WTC11 (cell line): ENCODE measurements around the gene CAMK2G. TPM values are rescaled to one million over a fixed set of nuclear protein-coding genes. Genes with fewer than 3 reads are reported as not detected.
A peak's percentile ranks its signal among the peaks of the same experiment; 100 is the strongest.

Source experiments
- ATAC-seq: fragments of 200-7000 bp; cut with Tn5 transposase; 2 replicates; pipeline ENCODE4 v1.10.0; 2021; ENCODE audit warnings: mild to moderate bottlenecking, moderate library complexity
- CTCF ChIA-PET: fragments of 300-600 bp; sonication (Branson Sonifier 250); formaldehyde crosslinking; loops from one replicate; lab custom pipeline; 2021; ENCODE audit warnings: antibody characterized with exemption; lab: Charles Lee
- POLR2A ChIA-PET: fragments of 350-600 bp; sonication (Branson Sonifier 250); formaldehyde crosslinking; loops from one replicate; lab custom pipeline; 2021; ENCODE audit warnings: antibody characterized with exemption; lab: Charles Lee
- DNase-seq: peaks from one replicate; pipeline ENCODE4 v3.0.0; 2021; ENCODE audit warnings: low spot score
- H3K27ac Mint-ChIP-seq: 2 replicates; pipeline ENCODE4 v1.8.0; 2021; ENCODE audit warnings: mixed read lengths
- H3K27me3 Mint-ChIP-seq: 2 replicates; pipeline ENCODE4 v1.8.0; 2021; ENCODE audit warnings: low read depth, mild to moderate bottlenecking, moderate library complexity, mixed read lengths
- H3K36me3 Mint-ChIP-seq: 2 replicates; pipeline ENCODE4 v1.8.0; 2021; ENCODE audit warnings: mixed read lengths
- H3K4me1 Mint-ChIP-seq: 2 replicates; pipeline ENCODE4 v1.8.0; 2022; ENCODE audit warnings: mixed read lengths
- H3K4me3 Mint-ChIP-seq: 2 replicates; pipeline ENCODE4 v1.8.0; 2021; ENCODE audit warnings: mild to moderate bottlenecking, moderate library complexity, mixed read lengths
- H3K9me3 Mint-ChIP-seq: 2 replicates; pipeline ENCODE4 v1.8.0; 2021; ENCODE audit warnings: mixed read lengths
- CREB1 ChIP-seq: sonication (generic); formaldehyde crosslinking; IDR thresholded peaks from 2 replicates; pipeline ENCODE4 v1.8.0; 2023; ENCODE audit warnings: mild to moderate bottlenecking, missing genetic modification reagents
- EMX1 ChIP-seq: fragments of 250-450 bp; sonication (Bioruptor Pico); IDR thresholded peaks from 2 replicates; pipeline ENCODE4 v1.8.0; 2021; ENCODE audit warnings: mild to moderate bottlenecking
- IRF2 ChIP-seq: sonication (generic); formaldehyde crosslinking; IDR thresholded peaks from 2 replicates; pipeline ENCODE4 v1.8.0; 2022; ENCODE audit warnings: low read depth, missing genetic modification reagents, borderline replicate concordance
- MYBL2 ChIP-seq: sonication (generic); formaldehyde crosslinking; IDR thresholded peaks from 2 replicates; pipeline ENCODE4 v1.8.1; 2023; ENCODE audit warnings: mild to moderate bottlenecking, moderate library complexity, missing genetic modification reagents
- NFE2L1 ChIP-seq: sonication (generic); formaldehyde crosslinking; IDR thresholded peaks from 2 replicates; pipeline ENCODE4 v1.8.1; 2023; ENCODE audit warnings: missing genetic modification reagents
- NR3C1 ChIP-seq: sonication (generic); formaldehyde crosslinking; conservative IDR thresholded peaks from 2 replicates; pipeline ENCODE4 v1.8.1; 2023; ENCODE audit warnings: low read depth, mild to moderate bottlenecking, missing genetic modification reagents
- PRRX2 ChIP-seq: fragments of 250-450 bp; sonication (Bioruptor Pico); IDR thresholded peaks from 2 replicates; pipeline ENCODE4 v1.8.0; 2021; ENCODE audit warnings: mild to moderate bottlenecking
- SP1 ChIP-seq: sonication (generic); formaldehyde crosslinking; conservative IDR thresholded peaks from 2 replicates; pipeline ENCODE4 v1.8.1; 2022; ENCODE audit warnings: missing genetic modification reagents
- ZNF232 ChIP-seq: sonication (generic); formaldehyde crosslinking; IDR thresholded peaks from 2 replicates; pipeline ENCODE4 v1.8.0; 2022; ENCODE audit warnings: mild to moderate bottlenecking, missing genetic modification reagents
- ZNF671 ChIP-seq: fragments of 250-450 bp; sonication (Bioruptor Pico); IDR thresholded peaks from 2 replicates; pipeline ENCODE4 v1.8.0; 2021; ENCODE audit warnings: mild to moderate bottlenecking
- total RNA-seq: library from RNA; stranded (reverse); gene quantifications from 3 replicates; pipeline ENCODE4 v1.2.3, GENCODE V29; 2021
- TF ChIP-seq, protein P1 (sequence below): sonication (generic); formaldehyde crosslinking; IDR thresholded peaks from 2 replicates; pipeline ENCODE4 v1.8.1; 2022; ENCODE audit warnings: low read depth, missing genetic modification reagents, borderline replicate concordance
- TF ChIP-seq, protein P2 (sequence below): fragments of 250-450 bp; sonication (Bioruptor Pico); IDR thresholded peaks from 2 replicates; pipeline ENCODE4 v1.9.0; 2021; ENCODE audit warnings: mild to moderate bottlenecking
- TF ChIP-seq, protein P3 (sequence below): sonication (generic); formaldehyde crosslinking; IDR thresholded peaks from 2 replicates; pipeline ENCODE4 v1.8.0; 2022; ENCODE audit warnings: mild to moderate bottlenecking, missing genetic modification reagents
- TF ChIP-seq, protein P4 (sequence below): sonication (generic); formaldehyde crosslinking; IDR thresholded peaks from 2 replicates; pipeline ENCODE4 v1.8.0; 2023; ENCODE audit warnings: missing genetic modification reagents
- TF ChIP-seq, protein P5 (sequence below): sonication (generic); formaldehyde crosslinking; IDR thresholded peaks from 2 replicates; pipeline ENCODE4 v1.8.0; 2023; ENCODE audit warnings: missing genetic modification reagents, mild to moderate bottlenecking, borderline replicate concordance
- TF ChIP-seq, protein P6 (sequence below): sonication (generic); formaldehyde crosslinking; IDR thresholded peaks from 2 replicates; pipeline ENCODE4 v1.8.1; 2022; ENCODE audit warnings: mild to moderate bottlenecking, missing genetic modification reagents, moderate library complexity, borderline replicate concordance
- TF ChIP-seq, protein P7 (sequence below): sonication (generic); formaldehyde crosslinking; IDR thresholded peaks from 2 replicates; pipeline ENCODE4 v1.8.1; 2022; ENCODE audit warnings: low read depth, mild to moderate bottlenecking, moderate library complexity, missing genetic modification reagents, borderline replicate concordance
- TF ChIP-seq, protein P8 (sequence below): sonication (generic); formaldehyde crosslinking; IDR thresholded peaks from 2 replicates; pipeline ENCODE4 v1.8.0; 2022; ENCODE audit warnings: mild to moderate bottlenecking, missing genetic modification reagents

The CAMK2G gene
- total RNA-seq, 1 experiment from 2014 or later, result 34.9 TPM

DNA sequence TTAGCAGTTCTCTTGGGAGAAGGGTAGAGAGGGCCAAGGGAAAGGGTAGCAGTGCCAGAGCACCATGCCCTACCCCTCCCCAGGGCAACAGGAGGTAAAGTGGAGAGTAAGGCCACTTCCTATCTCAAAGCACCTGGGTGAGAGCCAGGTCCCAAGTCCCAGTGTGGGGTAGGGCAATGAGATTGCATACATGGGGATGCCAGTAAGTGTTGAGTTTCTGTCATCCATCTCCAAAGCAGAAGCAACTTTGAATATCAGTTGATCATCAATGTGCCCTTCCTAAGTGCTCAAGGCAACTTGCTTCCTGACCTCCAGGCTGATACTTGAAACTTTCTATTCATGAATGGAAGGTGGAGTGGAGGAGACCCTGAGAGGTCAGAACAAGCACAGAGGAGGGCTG, 2.2 kb upstream of the CAMK2G start:
- Mint-ChIP-seq H3K9me3 (no peaks in the 10 kb centered on the region), H3K27ac (no peak overlapping the region), H3K36me3 (peaks cover 8% of the 10 kb centered on the region; the same call in 1 of the 2 replicates), H3K4me3 (no peak overlapping the region), H3K4me1 (peaks cover 36% of the 10 kb centered on the region), H3K27me3 (no peaks in the 10 kb centered on the region; the same call in 1 of the 2 replicates)
- CTCF ChIA-PET, result interaction anchor here (1.0 to 1.8 kb wide), 4 partner anchors 9 to 57 kb away, joined by 3 to 6 read pairs (median 4); no protein-coding TSS in a partner anchor
- ATAC-seq (no peak), DNase-seq (no peak)
- POLR2A ChIA-PET, result no interaction called here
- TF ChIP-seq, protein P1, sequence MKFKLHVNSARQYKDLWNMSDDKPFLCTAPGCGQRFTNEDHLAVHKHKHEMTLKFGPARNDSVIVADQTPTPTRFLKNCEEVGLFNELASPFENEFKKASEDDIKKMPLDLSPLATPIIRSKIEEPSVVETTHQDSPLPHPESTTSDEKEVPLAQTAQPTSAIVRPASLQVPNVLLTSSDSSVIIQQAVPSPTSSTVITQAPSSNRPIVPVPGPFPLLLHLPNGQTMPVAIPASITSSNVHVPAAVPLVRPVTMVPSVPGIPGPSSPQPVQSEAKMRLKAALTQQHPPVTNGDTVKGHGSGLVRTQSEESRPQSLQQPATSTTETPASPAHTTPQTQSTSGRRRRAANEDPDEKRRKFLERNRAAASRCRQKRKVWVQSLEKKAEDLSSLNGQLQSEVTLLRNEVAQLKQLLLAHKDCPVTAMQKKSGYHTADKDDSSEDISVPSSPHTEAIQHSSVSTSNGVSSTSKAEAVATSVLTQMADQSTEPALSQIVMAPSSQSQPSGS (CRISPR knock-in tag), result no peak
- TF ChIP-seq NFE2L1 (CRISPR knock-in tag), result no peak
- TF ChIP-seq, protein P2, sequence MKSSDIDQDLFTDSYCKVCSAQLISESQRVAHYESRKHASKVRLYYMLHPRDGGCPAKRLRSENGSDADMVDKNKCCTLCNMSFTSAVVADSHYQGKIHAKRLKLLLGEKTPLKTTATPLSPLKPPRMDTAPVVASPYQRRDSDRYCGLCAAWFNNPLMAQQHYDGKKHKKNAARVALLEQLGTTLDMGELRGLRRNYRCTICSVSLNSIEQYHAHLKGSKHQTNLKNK, result no peak
- TF ChIP-seq CREB1 (CRISPR knock-in tag), result no peak
- TF ChIP-seq, protein P3, sequence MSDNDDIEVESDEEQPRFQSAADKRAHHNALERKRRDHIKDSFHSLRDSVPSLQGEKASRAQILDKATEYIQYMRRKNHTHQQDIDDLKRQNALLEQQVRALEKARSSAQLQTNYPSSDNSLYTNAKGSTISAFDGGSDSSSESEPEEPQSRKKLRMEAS (CRISPR knock-in tag), result no peak
- no peak for TF ChIP-seq ZNF671

DNA sequence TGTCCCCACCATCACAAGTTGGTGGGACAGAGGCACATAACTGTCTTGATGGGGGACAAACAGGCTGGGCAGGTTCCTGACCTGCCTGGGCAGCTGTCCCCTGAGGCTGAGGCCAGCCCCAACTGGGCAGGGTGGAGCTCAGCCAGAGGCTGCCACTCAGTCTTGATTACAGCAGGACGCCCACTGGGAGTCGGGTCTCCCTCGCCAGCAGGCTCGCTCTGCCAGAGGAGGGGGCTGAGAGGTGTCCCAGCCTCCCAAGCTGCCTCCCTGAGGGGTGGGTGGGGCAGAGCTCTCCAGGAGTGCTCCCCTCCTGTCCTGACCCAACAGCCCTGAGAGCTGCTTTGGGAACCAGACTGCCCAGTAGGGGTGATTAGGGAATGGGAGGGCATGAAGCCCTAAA, 1.8 kb upstream of the CAMK2G start:
- H3K4me1 Mint-ChIP-seq, result peaks cover 36% of the 10 kb centered on the region
- CTCF ChIA-PET, result interaction anchor here (1.0 to 1.8 kb wide), 3 partner anchors 9 to 57 kb away, joined by 3 to 4 read pairs (median 3); no protein-coding TSS in a partner anchor
- no peak overlapping the region for H3K27ac Mint-ChIP-seq
- H3K36me3 Mint-ChIP-seq, result peaks cover 8% of the 10 kb centered on the region; the same call in 1 of the 2 replicates
- POLR2A ChIA-PET, result no interaction called here
- DNase-seq (no peak), ATAC-seq (no peak)
- no peaks in the 10 kb centered on the region; the same call in 1 of the 2 replicates for H3K27me3 Mint-ChIP-seq
- 0 out of 2 replicates have a peak overlapping the region, but pooled peaks have one; percentile 20 for H3K4me3 Mint-ChIP-seq
- TF ChIP-seq, protein P4, sequence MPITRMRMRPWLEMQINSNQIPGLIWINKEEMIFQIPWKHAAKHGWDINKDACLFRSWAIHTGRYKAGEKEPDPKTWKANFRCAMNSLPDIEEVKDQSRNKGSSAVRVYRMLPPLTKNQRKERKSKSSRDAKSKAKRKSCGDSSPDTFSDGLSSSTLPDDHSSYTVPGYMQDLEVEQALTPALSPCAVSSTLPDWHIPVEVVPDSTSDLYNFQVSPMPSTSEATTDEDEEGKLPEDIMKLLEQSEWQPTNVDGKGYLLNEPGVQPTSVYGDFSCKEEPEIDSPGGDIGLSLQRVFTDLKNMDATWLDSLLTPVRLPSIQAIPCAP (CRISPR knock-in tag), result no peak
- TF ChIP-seq, protein P5, sequence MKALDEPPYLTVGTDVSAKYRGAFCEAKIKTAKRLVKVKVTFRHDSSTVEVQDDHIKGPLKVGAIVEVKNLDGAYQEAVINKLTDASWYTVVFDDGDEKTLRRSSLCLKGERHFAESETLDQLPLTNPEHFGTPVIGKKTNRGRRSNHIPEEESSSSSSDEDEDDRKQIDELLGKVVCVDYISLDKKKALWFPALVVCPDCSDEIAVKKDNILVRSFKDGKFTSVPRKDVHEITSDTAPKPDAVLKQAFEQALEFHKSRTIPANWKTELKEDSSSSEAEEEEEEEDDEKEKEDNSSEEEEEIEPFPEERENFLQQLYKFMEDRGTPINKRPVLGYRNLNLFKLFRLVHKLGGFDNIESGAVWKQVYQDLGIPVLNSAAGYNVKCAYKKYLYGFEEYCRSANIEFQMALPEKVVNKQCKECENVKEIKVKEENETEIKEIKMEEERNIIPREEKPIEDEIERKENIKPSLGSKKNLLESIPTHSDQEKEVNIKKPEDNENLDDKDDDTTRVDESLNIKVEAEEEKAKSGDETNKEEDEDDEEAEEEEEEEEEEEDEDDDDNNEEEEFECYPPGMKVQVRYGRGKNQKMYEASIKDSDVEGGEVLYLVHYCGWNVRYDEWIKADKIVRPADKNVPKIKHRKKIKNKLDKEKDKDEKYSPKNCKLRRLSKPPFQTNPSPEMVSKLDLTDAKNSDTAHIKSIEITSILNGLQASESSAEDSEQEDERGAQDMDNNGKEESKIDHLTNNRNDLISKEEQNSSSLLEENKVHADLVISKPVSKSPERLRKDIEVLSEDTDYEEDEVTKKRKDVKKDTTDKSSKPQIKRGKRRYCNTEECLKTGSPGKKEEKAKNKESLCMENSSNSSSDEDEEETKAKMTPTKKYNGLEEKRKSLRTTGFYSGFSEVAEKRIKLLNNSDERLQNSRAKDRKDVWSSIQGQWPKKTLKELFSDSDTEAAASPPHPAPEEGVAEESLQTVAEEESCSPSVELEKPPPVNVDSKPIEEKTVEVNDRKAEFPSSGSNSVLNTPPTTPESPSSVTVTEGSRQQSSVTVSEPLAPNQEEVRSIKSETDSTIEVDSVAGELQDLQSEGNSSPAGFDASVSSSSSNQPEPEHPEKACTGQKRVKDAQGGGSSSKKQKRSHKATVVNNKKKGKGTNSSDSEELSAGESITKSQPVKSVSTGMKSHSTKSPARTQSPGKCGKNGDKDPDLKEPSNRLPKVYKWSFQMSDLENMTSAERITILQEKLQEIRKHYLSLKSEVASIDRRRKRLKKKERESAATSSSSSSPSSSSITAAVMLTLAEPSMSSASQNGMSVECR (CRISPR knock-in tag), result no peak
- TF ChIP-seq ZNF232 (CRISPR knock-in tag) (no peak), PRRX2 (CRISPR knock-in tag) (no peak), MYBL2 (CRISPR knock-in tag) (no peak), EMX1 (no peak)
- no peaks in the 10 kb centered on the region for H3K9me3 Mint-ChIP-seq

DNA sequence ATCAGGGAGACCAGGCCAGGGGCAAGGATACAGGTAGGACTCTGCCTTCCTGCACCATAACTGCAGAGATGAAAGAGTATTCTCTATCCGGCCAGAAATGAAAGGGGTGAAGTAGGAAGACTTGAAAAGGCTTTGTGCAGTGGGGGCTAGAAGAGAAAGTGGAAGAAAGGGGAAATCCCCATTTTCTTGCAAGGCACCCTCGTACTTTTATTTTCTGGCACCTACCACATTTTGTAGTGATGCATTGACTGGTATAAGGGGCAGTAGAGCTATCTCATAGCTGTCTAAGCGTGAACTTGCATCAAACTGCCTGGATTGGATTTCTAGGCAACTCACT, 752 bp upstream of the CAMK2G start:
- peaks cover 36% of the 10 kb centered on the region for H3K4me1 Mint-ChIP-seq
- ATAC-seq (no peak), DNase-seq (no peak)
- no peak overlapping the region for H3K27ac Mint-ChIP-seq
- ChIA-PET CTCF (interaction anchor here (0.6 to 2.6 kb wide), 8 partner anchors 8 to 951 kb away, joined by 3 to 10 read pairs (median 4); partner anchors contain the start of gene KAT6B), POLR2A (interaction anchor here (0.6 kb wide), 2 partner anchors 30 to 127 kb away, joined by 3 to 4 read pairs; no protein-coding TSS in a partner anchor)
- peak overlapping the region; percentile 73 for H3K4me3 Mint-ChIP-seq
- no peaks in the 10 kb centered on the region for H3K9me3 Mint-ChIP-seq
- no peaks in the 10 kb centered on the region; the same call in 1 of the 2 replicates for H3K27me3 Mint-ChIP-seq
- peaks cover 17% of the 10 kb centered on the region for H3K36me3 Mint-ChIP-seq
- TF ChIP-seq NR3C1 (no peak), IRF2 (CRISPR knock-in tag) (no peak), SP1 (CRISPR knock-in tag) (no peak)
- TF ChIP-seq, protein P6, sequence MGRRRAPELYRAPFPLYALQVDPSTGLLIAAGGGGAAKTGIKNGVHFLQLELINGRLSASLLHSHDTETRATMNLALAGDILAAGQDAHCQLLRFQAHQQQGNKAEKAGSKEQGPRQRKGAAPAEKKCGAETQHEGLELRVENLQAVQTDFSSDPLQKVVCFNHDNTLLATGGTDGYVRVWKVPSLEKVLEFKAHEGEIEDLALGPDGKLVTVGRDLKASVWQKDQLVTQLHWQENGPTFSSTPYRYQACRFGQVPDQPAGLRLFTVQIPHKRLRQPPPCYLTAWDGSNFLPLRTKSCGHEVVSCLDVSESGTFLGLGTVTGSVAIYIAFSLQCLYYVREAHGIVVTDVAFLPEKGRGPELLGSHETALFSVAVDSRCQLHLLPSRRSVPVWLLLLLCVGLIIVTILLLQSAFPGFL, result no peak
- TF ChIP-seq, protein P7, sequence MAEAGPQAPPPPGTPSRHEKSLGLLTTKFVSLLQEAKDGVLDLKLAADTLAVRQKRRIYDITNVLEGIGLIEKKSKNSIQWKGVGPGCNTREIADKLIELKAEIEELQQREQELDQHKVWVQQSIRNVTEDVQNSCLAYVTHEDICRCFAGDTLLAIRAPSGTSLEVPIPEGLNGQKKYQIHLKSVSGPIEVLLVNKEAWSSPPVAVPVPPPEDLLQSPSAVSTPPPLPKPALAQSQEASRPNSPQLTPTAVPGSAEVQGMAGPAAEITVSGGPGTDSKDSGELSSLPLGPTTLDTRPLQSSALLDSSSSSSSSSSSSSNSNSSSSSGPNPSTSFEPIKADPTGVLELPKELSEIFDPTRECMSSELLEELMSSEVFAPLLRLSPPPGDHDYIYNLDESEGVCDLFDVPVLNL, result no peak
- TF ChIP-seq, protein P8, sequence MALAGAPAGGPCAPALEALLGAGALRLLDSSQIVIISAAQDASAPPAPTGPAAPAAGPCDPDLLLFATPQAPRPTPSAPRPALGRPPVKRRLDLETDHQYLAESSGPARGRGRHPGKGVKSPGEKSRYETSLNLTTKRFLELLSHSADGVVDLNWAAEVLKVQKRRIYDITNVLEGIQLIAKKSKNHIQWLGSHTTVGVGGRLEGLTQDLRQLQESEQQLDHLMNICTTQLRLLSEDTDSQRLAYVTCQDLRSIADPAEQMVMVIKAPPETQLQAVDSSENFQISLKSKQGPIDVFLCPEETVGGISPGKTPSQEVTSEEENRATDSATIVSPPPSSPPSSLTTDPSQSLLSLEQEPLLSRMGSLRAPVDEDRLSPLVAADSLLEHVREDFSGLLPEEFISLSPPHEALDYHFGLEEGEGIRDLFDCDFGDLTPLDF (CRISPR knock-in tag), result no peak
